ENCODE results near the gene SORCS3. TPM values are rescaled to one million over a fixed set of nuclear protein-coding genes. Genes with fewer than 3 reads are reported as not detected.

SORCS3 gene
- total RNA-seq, 1 experiment from 2014 or later = 0.04 TPM

DNA sequence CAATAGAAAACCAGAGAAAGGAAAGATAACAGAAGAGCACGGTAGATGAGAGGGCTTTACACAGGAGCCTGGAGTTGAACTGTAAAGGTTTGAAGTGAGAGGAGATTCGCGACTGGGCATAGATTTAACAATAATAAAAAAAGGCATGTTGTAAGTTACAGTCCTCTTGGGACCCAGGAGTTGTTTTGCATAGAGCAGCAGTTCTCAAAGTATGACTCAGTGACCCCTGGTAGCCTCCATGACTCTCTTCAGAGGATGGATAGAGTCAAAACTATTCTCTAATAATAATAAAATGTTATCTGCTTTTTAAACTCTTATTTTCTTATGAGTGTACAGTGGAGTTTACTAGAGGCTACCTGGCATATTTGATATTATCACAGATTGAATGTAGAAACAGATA is 262.3 kb downstream of the SORCS3 start:
- Histone ChIP-seq H3K27me3 (ENCODE audit: insufficient read depth, low read length) (no peaks in the 10 kb centered on the region), H3K14ac (ENCODE audit: insufficient read depth, low read length) (no peak overlapping the region), H2BK5ac (ENCODE audit: insufficient read length, low read length) (no peak overlapping the region), H3K79me2 (ENCODE audit: insufficient read depth, low read length) (no peaks in the 10 kb centered on the region), H3K4me1 (ENCODE audit: insufficient read depth, low read length) (no peaks in the 10 kb centered on the region), H3K56ac (ENCODE audit: insufficient read length, low read depth, low read length) (no peak overlapping the region), H3K27ac (ENCODE audit: insufficient read length, low read depth, low read length) (no peak overlapping the region), H2AFZ (ENCODE audit: low read length) (no peak overlapping the region), H3K4ac (ENCODE audit: low read depth, low read length) (no peak overlapping the region), H2BK12ac (ENCODE audit: insufficient read length, low read depth, low read length) (no peak overlapping the region), H3T11ph (ENCODE audit: low read length) (no peak overlapping the region), H3K23ac (ENCODE audit: insufficient read length, low read depth, low read length) (no peak overlapping the region), H3K18ac (ENCODE audit: insufficient read length, low read depth, low read length) (no peak overlapping the region), H2BK15ac (ENCODE audit: low read depth, low read length) (no peak overlapping the region), H4K91ac (ENCODE audit: insufficient read length, low read depth, low read length) (no peak overlapping the region), H3K79me1 (ENCODE audit: insufficient read depth, low read depth, low read length, poor library complexity, severe bottlenecking) (no peaks in the 10 kb centered on the region), H3K9ac (ENCODE audit: extremely low read depth, insufficient read length, low read length) (no peak overlapping the region), H4K8ac (replicated peaks; ENCODE audit: insufficient read length, low read depth, low read length) (no peak overlapping the region), H2AK5ac (ENCODE audit: insufficient read length, low read length) (no peak overlapping the region), H3K9me3 (ENCODE audit: control insufficient read depth, low read depth, low read length) (no peaks in the 10 kb centered on the region), H2BK20ac (ENCODE audit: low read depth, low read length, poor library complexity, severe bottlenecking) (no peak overlapping the region), H2BK120ac (ENCODE audit: low read depth, low read length, poor library complexity, severe bottlenecking) (no peak overlapping the region), H3K4me2 (ENCODE audit: insufficient read depth, insufficient read length, low read length) (no peak overlapping the region), H4K20me1 (ENCODE audit: control insufficient read depth, insufficient read depth, insufficient read length) (no peaks in the 10 kb centered on the region), H4K5ac (ENCODE audit: insufficient read length, low read depth, low read length) (no peak overlapping the region), H3K23me2 (ENCODE audit: insufficient read length, low read depth, low read length, poor library complexity, severe bottlenecking) (no peaks in the 10 kb centered on the region)
- peaks cover under 1 to 4% of the 10 kb centered on the region in 2 experiments for H3K4me1 Mint-ChIP-seq
- no peak overlapping the region; a peak in 1 of 7 replicates for H3K27ac Mint-ChIP-seq
- no peaks in the 10 kb centered on the region for H3K36me3 Mint-ChIP-seq (ENCODE audit: insufficient read depth in 1 of 3, low read depth in 3 of 3)
- TF ChIP-seq, protein P1, sequence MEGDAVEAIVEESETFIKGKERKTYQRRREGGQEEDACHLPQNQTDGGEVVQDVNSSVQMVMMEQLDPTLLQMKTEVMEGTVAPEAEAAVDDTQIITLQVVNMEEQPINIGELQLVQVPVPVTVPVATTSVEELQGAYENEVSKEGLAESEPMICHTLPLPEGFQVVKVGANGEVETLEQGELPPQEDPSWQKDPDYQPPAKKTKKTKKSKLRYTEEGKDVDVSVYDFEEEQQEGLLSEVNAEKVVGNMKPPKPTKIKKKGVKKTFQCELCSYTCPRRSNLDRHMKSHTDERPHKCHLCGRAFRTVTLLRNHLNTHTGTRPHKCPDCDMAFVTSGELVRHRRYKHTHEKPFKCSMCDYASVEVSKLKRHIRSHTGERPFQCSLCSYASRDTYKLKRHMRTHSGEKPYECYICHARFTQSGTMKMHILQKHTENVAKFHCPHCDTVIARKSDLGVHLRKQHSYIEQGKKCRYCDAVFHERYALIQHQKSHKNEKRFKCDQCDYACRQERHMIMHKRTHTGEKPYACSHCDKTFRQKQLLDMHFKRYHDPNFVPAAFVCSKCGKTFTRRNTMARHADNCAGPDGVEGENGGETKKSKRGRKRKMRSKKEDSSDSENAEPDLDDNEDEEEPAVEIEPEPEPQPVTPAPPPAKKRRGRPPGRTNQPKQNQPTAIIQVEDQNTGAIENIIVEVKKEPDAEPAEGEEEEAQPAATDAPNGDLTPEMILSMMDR (conservative IDR thresholded peaks at IDR 0.05) = no peak
- no peak for DNase-seq
- WGBS (ENCODE audit: extremely low coverage, insufficient read length, low lambda C conversion rate) = no CpG with 5 or more reads among the region's 3 CpGs
- H3K4me3 Mint-ChIP-seq = no peak overlapping the region
- no peaks in the 10 kb centered on the region for H3K9me3 Mint-ChIP-seq
- peaks cover 14% of the 10 kb centered on the region for H3K27me3 Mint-ChIP-seq (ENCODE audit: low read depth)

Data from H9 (cell line).